HepG2 (cell line): ENCODE data around the gene HSDL2. TPM values are rescaled to one million over a fixed set of nuclear protein-coding genes. Genes with fewer than 3 reads are reported as not detected.

Source experiments
- ATAC-seq: fragments of 200-7000 bp; cut with Tn5 transposase; 3 replicates; pipeline ENCODE4 v1.9.1; 2020; ENCODE audit warnings: mild to moderate bottlenecking, moderate library complexity
- BruUV-seq: library from RNA; stranded (reverse); fragments of 400-500 nt; replicated peaks from 2 replicates; lab custom pipeline; 2021; lab: Mats Ljungman, UMichigan
- CTCF ChIA-PET: fragments of 300-600 bp; formaldehyde crosslinking; extraction: SDS; loops from one replicate; lab custom pipeline; 2021; ENCODE audit warnings: low total read pairs, inconsistent platforms, low intra/inter-chr PET ratio; lab: Yijun Ruan, JAX
- POLR2A ChIA-PET: fragments of 350-600 bp; sonication (Branson Sonifier 250); formaldehyde crosslinking; loops from one replicate; lab custom pipeline; 2020; ENCODE audit warnings: antibody characterized with exemption, inconsistent platforms; lab: Yijun Ruan, JAX
- DNase-seq: peaks from one replicate; pipeline ENCODE4 v3.0.0-alpha.2; 2015; ENCODE audit warnings: low spot score
- FAIRE-seq: peaks from 3 replicates; lab custom pipeline; 2011; peaks lifted over from hg19 to GRCh38; lab: Jason Lieb, UNC
- H2AFZ ChIP-seq: one replicate; pipeline ENCODE4 v1.6.1; 2011; ENCODE audit warnings: low read length, inconsistent platforms
- H3K27ac ChIP-seq: fragments of 300-600 bp; 3 replicates; pipeline ENCODE4 v1.8.0; 2011; ENCODE audit warnings: mixed run types, mild to moderate bottlenecking, mixed read lengths, low read length, inconsistent platforms; ENCODE audit not compliant: insufficient read depth; ENCODE audit errors: extremely low read length
- H3K27me3 ChIP-seq, 2 experiments: fragments of 200-600 bp in 1 of 2; 2 replicates in 1 of 2; 3 replicates in 1 of 2; pipeline versions ENCODE4 v1.6.0 to v1.8.0; 2011; ENCODE audit warnings: low read length in 2 of 2, mild to moderate bottlenecking in 2 of 2, moderate library complexity in 2 of 2, inconsistent platforms in 1 of 2; ENCODE audit not compliant: insufficient read depth in 2 of 2, control insufficient read depth in 1 of 2
- H3K36me3 ChIP-seq, 2 experiments: fragments of 200-600 bp in 1 of 2; replicated peaks in 1 of 2; 2 replicates in 1 of 2; 3 replicates in 1 of 2; pipeline versions ENCODE4 v1.5.1 to v1.8.0; 2011; ENCODE audit warnings: low read length in 2 of 2, inconsistent platforms in 1 of 2; ENCODE audit not compliant: insufficient read depth in 2 of 2, control insufficient read depth in 1 of 2
- H3K4me1 ChIP-seq: 2 replicates; pipeline ENCODE4 v1.5.1; 2012; ENCODE audit warnings: low read length, inconsistent platforms; ENCODE audit not compliant: insufficient read depth
- H3K4me2 ChIP-seq: 2 replicates; pipeline ENCODE4 v1.6.0; 2011; ENCODE audit warnings: low read depth, low read length, inconsistent platforms
- H3K4me3 ChIP-seq, 3 experiments: fragments of 200-600 bp in 1 of 3; sonication (generic), shearing (Covaris generic) in 1 of 3; replicated peaks in 1 of 3; 2 replicates each; pipeline ENCODE4 v1.5.1; 2011 to 2016; ENCODE audit warnings: low read length in 3 of 3, inconsistent platforms in 2 of 3, low read depth in 2 of 3, mild to moderate bottlenecking in 2 of 3, control low read depth in 1 of 3, mixed read lengths in 1 of 3; ENCODE audit not compliant: insufficient read depth in 1 of 3
- H3K79me2 ChIP-seq: one replicate; pipeline ENCODE4 v1.6.1; 2011; ENCODE audit warnings: low read length, inconsistent platforms; ENCODE audit not compliant: insufficient read depth
- H3K9ac ChIP-seq: 2 replicates; pipeline ENCODE4 v1.6.0; 2011; ENCODE audit warnings: mild to moderate bottlenecking, low read depth, low read length, inconsistent platforms; ENCODE audit not compliant: insufficient read depth
- H3K9me3 ChIP-seq: 2 replicates; pipeline ENCODE4 v1.5.1; 2012; ENCODE audit warnings: mild to moderate bottlenecking, low read length
- H4K20me1 ChIP-seq: 2 replicates; pipeline ENCODE4 v1.6.0; 2011; ENCODE audit warnings: inconsistent platforms, mild to moderate bottlenecking, low read length, moderate library complexity; ENCODE audit not compliant: insufficient read depth
- MYNN ChIP-seq: sonication (generic); formaldehyde crosslinking; IDR thresholded peaks from 2 replicates; pipeline ENCODE4 v1.4.0; 2020; ENCODE audit warnings: mild to moderate bottlenecking, low read depth, missing genetic modification reagents
- ZIK1 ChIP-seq: sonication (generic); formaldehyde crosslinking; IDR thresholded peaks from 2 replicates; pipeline ENCODE4 v1.5.0; 2020; ENCODE audit warnings: mild to moderate bottlenecking, low read depth, missing genetic modification reagents, borderline replicate concordance
- ZNF746 ChIP-seq: sonication (generic); formaldehyde crosslinking; IDR thresholded peaks from 2 replicates; pipeline ENCODE4 v1.8.0; 2022; ENCODE audit warnings: mild to moderate bottlenecking, missing genetic modification reagents
- ZNF770 ChIP-seq: sonication (generic); formaldehyde crosslinking; IDR thresholded peaks from 2 replicates; pipeline ENCODE4 v1.5.0; 2020; ENCODE audit warnings: mild to moderate bottlenecking, missing genetic modification reagents
- WGBS: methylation state at CpG from one replicate; pipeline ENCODE4 v1.1.6; 2017; ENCODE audit warnings: low lambda C conversion rate; 5-methylcytosine and 5-hydroxymethylcytosine counted together
- in situ Hi-C: cut with HindIII; loops from 2 replicates; pipeline ENCODE4 v1.10.0; 2017; ENCODE audit warnings: low pct_unique_long_range_greater_than_20kb; ENCODE audit not compliant: extremely low pct_ligation_motif_present
- intact Hi-C: fragments of 100-400 bp; cut with micrococcal nuclease; formaldehyde crosslinking; loops from one replicate; pipeline ENCODE4 v1.10.0; 2022; ENCODE audit not compliant: unreplicated experiment
- polyA plus RNA-seq, 8 experiments: library from polyadenylated mRNA; depleted of rRNA in 3 of 8; stranded (reverse) in 7 of 8; unstranded in 1 of 8; fragments of >200 nt; fragmentation: Illumina TruSeq in 4 of 8; extraction: Trizol in 4 of 8; gene quantifications; 2 replicates each; pipeline versions ENCODE4 v1.2.1 to v1.2.3, GENCODE V29; 2011 to 2016; ENCODE audit warnings: low read depth in 4 of 8, missing spikeins in 1 of 8, mixed read lengths in 1 of 8; ENCODE audit not compliant: insufficient read depth in 1 of 8
- total RNA-seq, 5 experiments: library from RNA; depleted of rRNA; stranded (reverse); fragments of >200 nt; fragmentation: Illumina TruSeq; extraction: Trizol; gene quantifications; 2 replicates each; pipeline ENCODE4 v1.2.3, GENCODE V29; 2016; ENCODE audit warnings: low read depth in 1 of 5

Gene HSDL2
- total and polyA plus RNA-seq, 2 of the 13 experiments (the other 11 are each of a cell fraction or from before 2014, with no cell fraction given), result 55.3 to 80.2 TPM

- no peak for TF ChIP-seq ZNF746 (CRISPR knock-in tag)
- no peak for TF ChIP-seq ZIK1 (CRISPR knock-in tag)
- TF ChIP-seq, all 625 proteins: peak for 0
Observed at GRCh38 chr9:112506571-112506970, 126.7 kb downstream of the HSDL2 start (continued).

GRCh38 chr9:112507001-112507680, 127.2 kb downstream of the HSDL2 start:
- DNase-seq, result no peak
- no peak overlapping the region for H3K9ac ChIP-seq
- peak overlapping the region; percentile 16; the same call in 1 of the 2 replicates for H3K4me2 ChIP-seq
- CTCF ChIA-PET, result no interaction called here
- peak overlapping the region; percentile 51 for H3K27ac ChIP-seq
- peaks cover 90% of the 10 kb centered on the region for H3K79me2 ChIP-seq
- peaks cover 84% of the 10 kb centered on the region for H3K4me1 ChIP-seq
- peak; percentile 30 for FAIRE-seq
- TF ChIP-seq ZNF770 (CRISPR knock-in tag) (peak; percentile 19; the same call in 1 of the 2 replicates), MYNN (CRISPR knock-in tag) (no peak)
- no peaks in the 10 kb centered on the region for H3K36me3 ChIP-seq
- H3K9me3 ChIP-seq, result no peaks in the 10 kb centered on the region
- in situ Hi-C loops (no loop called here), intact Hi-C loops (no loop called here)
- 94% methylated on average over 2 of the region's 2 CpGs for WGBS
- H3K27me3 ChIP-seq, result no peaks in the 10 kb centered on the region
- H2AFZ ChIP-seq, result no peak overlapping the region
- ATAC-seq, result peak; percentile 67
- H3K4me3 ChIP-seq, result no peak overlapping the region; a peak in 1 of 6 replicates
- BruUV-seq, result no TSS peak
- H4K20me1 ChIP-seq, result peaks cover 26% of the 10 kb centered on the region
- POLR2A ChIA-PET, result interaction anchor here (1.3 to 1.4 kb wide), 3 partner anchors 11 to 21 kb away, joined by 3 to 4 read pairs (median 3); partner anchors contain the start of gene KIAA1958
